NCI-H2196 (cell line): ENCODE data around the gene DGLUCY.
"Not testable (repeated sequence)": the region's sequence is repeated elsewhere in the genome, so short reads cannot be mapped to it uniquely, and the experiment has no call there.

Experiments used
- DNase-seq: peaks from one replicate; lab custom pipeline; 2025; ENCODE audit not compliant: unreplicated experiment; lab: John Stamatoyannopoulos, UW

The DGLUCY gene

GRCh38 chr14:91202234-91202974 is 88.5 kb downstream of the DGLUCY start:
- no peak for DNase-seq

GRCh38 chr14:91204657-91205056 is 90.8 kb downstream of the DGLUCY start:
- DNase-seq = no peak

GRCh38 chr14:91205459-91205858 is 91.6 kb downstream of the DGLUCY start:
- DNase-seq = no peak

GRCh38 chr14:91207008-91207407 is 93.1 kb downstream of the DGLUCY start:
- no peak for DNase-seq

- no peak for DNase-seq
Measured at GRCh38 chr14:91211017-91211416, 97.1 kb downstream of the DGLUCY start.

GRCh38 chr14:91214306-91214705 is 100.4 kb downstream of the DGLUCY start:
- DNase-seq = no peak

DNA sequence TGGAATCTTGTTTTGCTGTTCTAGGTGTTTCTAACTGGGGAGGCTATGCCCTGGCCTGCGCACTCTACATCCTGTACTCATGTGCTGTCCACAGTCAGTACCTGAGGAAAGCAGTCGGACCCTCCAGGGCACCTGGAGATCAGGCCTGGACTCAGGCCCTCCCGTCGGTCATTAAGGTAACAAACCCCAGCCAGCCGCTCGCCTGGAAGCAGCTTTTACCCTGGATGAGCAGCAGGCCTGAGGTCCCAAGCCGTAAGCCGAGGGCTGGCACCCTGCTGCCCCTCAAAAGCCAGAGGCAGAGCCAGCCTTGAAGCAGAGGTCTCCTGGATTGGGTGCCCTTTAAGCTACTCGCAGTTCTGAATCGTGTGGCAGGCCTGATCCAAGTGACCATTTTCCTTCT is 101.5 kb downstream of the DGLUCY start:
- no peak for DNase-seq

GRCh38 chr14:91216731-91217226 is 102.9 kb downstream of the DGLUCY start:
- no peak for DNase-seq

- no peak for DNase-seq
Measured at GRCh38 chr14:91218014-91218413, 104.1 kb downstream of the DGLUCY start.

DNA sequence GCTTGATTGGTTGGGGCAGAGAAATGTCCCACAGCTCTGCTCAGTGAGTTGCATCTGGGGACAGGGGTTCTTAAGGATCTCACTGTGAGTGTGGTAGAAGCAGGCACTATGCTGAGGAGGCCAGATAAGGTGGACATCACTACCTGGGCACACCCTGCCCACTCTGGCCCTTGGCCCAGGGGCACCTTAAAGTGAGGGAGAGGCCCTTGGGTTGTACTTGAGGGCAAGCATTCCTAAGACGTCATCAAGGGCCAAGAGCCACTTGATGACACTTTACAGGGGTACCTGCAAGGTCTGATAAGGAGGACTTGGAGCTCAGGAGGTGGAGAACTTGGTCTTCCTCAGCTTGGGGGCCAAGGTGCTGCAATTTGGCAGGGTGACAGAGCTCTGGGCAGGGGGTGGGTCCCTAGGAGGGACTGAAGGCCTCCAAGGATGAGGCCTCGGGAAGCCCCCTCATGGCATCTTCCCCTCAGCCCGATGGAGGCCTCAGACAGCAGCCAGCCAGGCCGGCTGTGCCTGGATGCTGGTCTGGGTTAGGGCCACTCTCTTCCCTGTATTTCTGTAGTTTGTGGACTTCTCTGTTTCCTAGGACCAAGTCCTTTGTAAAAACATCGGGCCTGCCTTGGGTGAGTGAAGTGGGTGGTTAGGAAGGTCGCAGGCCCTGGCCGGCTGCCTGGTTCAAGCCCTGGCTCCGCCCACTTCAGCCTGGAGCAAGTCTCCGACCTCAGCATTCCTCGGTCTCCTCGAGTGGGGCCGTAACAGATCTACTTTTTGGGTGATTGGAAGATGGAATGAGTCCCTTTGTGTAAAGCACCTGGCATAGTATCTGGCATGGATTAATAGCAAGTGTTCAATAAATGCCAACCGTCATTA is 105.9 kb downstream of the DGLUCY start:
- no peak for DNase-seq

DNA sequence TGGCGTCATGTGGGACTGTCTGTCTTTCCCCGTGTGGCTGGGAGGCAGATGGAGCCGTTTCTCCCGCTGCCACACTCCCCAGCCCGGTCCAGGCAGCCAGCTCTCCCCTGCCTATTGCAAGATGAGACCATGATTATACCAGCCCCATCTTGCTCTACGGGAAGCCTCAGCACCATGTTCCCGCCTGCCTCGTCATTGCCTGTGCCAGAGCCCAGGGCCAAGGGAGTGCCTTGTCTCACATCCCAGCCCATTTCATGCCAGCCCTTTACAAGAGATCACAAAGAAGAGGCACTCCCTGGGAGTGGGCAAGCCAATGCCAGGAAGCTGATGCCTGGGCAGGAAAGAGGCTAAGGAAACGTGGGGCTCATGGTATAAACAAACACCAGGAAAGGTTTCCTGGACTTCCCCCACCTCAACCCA is 106.7 kb downstream of the DGLUCY start:
- DNase-seq = no peak

DNA sequence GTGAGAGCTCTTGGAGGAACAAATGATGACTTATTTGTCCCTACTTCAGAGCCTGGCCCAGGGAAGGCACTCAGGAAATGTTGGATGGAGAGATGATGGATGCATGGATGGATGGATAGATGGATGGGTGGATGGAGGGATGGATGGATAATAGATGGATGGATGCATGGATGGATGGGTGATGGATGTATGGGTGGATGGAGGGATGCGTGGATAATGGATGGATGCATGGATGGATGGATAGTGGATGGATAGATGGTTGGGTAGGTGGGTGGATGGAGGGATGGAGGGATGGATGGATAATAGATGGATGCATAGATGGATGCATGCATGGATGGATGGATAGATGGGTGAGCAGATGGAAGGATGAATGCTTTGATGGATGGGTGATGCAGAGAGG is 107.4 kb downstream of the DGLUCY start:
- DNase-seq = no peak

DNA sequence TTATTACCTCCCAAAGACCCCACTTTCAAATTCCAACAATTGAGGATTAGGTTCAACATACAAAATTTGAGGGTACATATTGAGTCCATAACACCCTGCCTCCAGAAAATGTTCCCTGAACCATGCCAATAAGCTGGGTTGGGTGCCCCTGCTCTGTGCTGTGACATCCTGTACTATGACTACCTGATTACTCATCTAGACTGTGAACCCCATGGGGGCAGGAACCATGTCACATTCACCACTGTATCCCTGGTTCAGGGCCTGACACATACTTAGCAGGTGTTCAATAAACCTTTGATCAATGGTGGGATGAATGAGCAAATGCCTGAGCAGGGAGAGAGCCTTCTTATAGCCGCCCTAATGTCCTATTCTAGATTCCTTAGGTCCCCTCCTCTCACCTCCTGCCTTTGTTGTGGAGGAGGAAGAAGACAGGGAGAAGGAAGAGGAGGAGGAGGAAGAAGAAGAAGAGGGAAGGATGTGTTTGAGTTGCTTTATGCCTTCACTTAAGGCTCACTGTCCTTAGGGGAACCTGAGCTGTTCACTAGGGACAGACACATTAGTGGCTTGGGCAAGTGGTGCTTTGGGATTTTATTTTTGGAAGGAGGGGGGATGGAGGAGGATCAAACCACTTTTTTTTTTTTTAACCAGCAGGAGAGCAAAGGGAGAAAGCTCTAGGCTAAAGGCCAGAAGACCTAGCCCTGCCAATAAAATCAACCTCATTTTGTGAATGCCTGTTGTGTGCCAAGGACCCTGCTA is 109.3 kb downstream of the DGLUCY start:
- no peak for DNase-seq

GRCh38 chr14:91225025-91225424 is 111.2 kb downstream of the DGLUCY start:
- no peak for DNase-seq

DNA sequence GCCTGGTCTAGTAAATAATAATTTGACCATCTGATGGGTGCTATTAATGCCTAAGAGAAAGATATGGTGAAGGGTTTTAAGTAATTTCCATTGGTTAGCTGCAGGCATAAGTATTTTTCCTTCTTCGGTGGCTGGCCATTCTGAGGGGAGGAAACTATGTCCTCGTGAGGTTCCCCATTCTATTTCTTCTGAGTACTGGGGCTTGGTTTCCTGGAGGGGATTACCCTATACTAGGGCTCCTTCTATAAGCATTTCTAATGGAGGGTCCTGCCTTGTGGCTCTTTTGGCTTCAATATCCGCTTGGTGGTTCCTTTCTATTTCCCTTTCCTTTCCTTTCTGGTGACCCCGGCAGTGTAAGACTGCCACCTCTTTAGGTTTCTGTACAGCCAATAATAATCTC is 112.5 kb downstream of the DGLUCY start:
- DNase-seq = not testable (repeated sequence)

- DNase-seq = no peak
Measured at GRCh38 chr14:91227183-91227628, 113.3 kb downstream of the DGLUCY start.

- no peak for DNase-seq
Measured at GRCh38 chr14:91228112-91229004, 114.5 kb downstream of the DGLUCY start.

GRCh38 chr14:91229005-91229382 is 115.1 kb downstream of the DGLUCY start:
- no peak for DNase-seq

DNA sequence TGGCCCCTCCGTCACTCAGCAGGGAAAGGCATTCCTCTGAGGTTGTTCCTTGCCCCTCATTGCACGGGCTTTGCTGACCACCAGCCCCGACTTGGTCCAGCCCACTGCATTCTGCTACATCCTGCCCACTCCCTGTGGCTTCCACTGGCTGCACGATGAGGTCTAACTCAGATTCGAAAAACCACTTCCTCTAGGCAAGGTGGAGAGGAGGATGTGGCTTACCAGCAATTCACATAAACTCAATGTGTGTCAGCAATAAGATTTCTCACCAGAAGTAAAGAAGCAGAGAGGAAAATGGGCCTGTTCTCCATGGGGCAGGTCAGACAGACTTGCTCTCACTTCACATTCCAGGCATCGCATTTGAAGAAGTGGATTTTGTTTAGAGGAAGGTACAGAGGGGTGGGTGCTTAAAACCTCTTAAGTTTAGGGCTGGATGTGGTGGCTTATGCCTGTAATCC is 115.9 kb downstream of the DGLUCY start:
- DNase-seq = no peak

DNA sequence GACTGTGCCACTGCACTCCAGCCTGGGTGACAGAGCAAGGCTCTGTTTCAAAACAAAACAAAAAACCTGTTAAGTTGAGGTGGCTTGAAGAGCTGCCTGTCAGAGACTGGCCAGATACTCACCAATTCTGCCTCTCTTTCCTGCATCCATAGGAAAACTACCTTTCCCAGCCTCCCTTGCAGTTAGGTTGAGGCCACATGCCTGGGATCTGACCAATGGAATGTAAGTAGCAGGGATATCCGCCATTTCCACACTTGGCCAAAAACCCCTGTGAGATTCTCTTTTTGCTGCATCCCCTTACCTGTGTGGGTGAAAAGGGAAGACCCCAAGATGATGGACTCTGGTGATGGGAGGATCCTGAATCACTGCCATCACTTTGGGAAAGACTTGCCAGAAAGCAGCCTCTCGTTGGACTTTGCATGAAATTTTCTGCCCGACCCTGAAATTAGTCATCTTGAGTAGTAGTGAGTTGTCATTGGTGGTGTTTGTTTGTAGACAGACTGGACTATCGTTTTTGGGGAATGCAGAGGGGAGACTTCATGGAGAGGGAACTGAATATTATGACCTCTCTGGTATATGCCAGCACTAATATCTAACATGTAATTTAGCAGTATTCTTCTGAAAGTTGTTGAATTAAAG is 116.6 kb downstream of the DGLUCY start:
- DNase-seq = no peak
